Lung microvascular endothelial cell (primary cell): ENCODE measurements around the gene HNRNPU. TPM values are rescaled to one million over a fixed set of nuclear protein-coding genes. Genes with fewer than 3 reads are reported as not detected.

Experiments
- DNase-seq, 2 donors: peaks; one replicate each; pipeline versions ENCODE4 v3.0.0 to v3.0.0-alpha.2; 2010; ENCODE audit warnings: low read depth in 2 of 2
- total RNA-seq: library from RNA; depleted of rRNA; stranded (reverse); fragments of >200 nt; gene quantifications from 2 replicates; pipeline ENCODE4 v1.2.1, GENCODE V29; 2014

Gene HNRNPU
- total RNA-seq, 1 donor from 2014 or later, result 250 TPM

DNA sequence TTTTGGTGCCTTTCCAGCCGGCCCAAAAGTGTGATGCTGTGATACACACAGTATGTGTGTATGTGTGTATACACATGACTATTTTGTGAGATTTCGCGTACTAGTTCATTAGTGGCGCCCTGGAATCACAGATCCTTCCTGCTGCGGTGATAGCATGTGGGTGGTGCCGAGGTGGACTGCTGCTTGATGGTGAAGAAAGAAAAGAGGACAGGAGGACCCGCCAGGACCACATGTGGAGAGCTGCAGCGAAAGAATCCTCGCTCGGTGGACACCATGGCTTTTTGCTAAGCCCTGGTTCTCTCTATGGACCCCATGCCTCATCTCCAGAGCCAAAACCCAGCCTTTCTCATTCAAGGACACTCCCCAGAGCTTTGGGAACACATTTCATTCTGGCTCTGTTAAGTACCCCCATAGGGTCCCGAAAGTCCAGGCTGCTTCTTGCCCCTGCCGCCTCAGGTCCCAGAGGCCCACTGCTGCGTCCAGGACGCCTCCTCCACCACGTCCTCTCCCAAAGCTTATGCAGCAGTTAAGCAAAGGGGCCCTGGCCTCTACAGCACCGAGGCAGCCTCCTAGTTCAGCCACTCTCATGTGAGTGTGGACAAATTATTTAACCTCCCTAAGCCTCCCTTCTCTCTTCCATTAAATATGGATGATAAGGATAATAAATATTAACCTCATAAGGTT, 61.6 kb downstream of the HNRNPU start:
- DNase-seq, result no peak

DNA sequence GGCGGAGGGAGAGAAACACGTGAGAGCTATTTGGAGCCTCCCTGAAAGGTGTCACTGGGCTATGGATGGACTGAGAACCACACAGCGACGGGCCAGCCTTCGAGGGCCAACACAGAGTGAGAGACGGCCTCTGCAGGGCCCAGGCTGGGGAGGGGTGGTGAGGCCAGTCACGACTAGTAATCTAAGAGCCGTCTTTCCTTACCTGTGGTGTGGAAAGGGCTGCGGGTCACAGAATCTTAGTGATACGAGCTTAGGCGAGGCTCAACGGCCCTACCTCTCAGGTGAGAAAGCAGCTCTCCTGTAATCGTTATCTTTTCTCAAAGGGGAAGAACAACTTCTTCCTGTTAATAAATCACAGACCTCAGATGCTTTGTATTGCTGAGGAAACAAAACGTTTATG, 62.3 kb downstream of the HNRNPU start:
- no peak for DNase-seq

GRCh38 chr1:244801246-244801645, 63.1 kb downstream of the HNRNPU start:
- DNase-seq, result peak; percentile 57 to 81

- DNase-seq, result no peak
Observed at GRCh38 chr1:244800821-244801220, 63.5 kb downstream of the HNRNPU start.

Other genes starting within 250 kb of the HNRNPU start
- 38.9 and 41.2 TPM in 2 replicates for gene DESI2, start 211.4 kb downstream of the HNRNPU start, total RNA-seq
- gene COX20, start 28.9 kb downstream of the HNRNPU start, total RNA-seq, result 10.0 and 11.1 TPM in 2 replicates